Activated T-helper 1 cell treated with anti-CD3 and anti-CD28 coated beads, Interleukin-12 subunit alpha, Interleukin-12 subunit beta, Interleukin-2, Interleukin-4 antibody, amounts not matched to agents 30 ng/mL and 10 ng/mL and 1 ng/mL, durations not matched to agents 14 hours and 24 hours and 36 hours (primary cell): ENCODE measurements around the gene MCL1. TPM values are rescaled to one million over a fixed set of nuclear protein-coding genes. Genes with fewer than 3 reads are reported as not detected.
A peak's percentile ranks its signal among the peaks of the same experiment; 100 is the strongest.

ENCODE experiments used
- DNase-seq: peaks from one replicate; pipeline ENCODE4 v3.0.0; 2021; ENCODE audit warnings: low spot score
- H3K27ac Mint-ChIP-seq: one replicate; pipeline ENCODE4 v1.8.0; 2021; ENCODE audit warnings: mild to moderate bottlenecking, mixed read lengths
- H3K27me3 Mint-ChIP-seq: one replicate; pipeline ENCODE4 v1.8.0; 2022; ENCODE audit warnings: mild to moderate bottlenecking, moderate library complexity, mixed read lengths; ENCODE audit not compliant: insufficient read depth
- H3K36me3 Mint-ChIP-seq: one replicate; pipeline ENCODE4 v1.8.0; 2021; ENCODE audit warnings: low read depth, mixed read lengths
- H3K4me1 Mint-ChIP-seq: one replicate; pipeline ENCODE4 v1.8.0; 2021; ENCODE audit warnings: low read depth, mixed read lengths
- H3K4me3 Mint-ChIP-seq: one replicate; pipeline ENCODE4 v1.8.0; 2021; ENCODE audit warnings: mild to moderate bottlenecking, moderate library complexity, mixed read lengths
- H3K9me3 Mint-ChIP-seq: one replicate; pipeline ENCODE4 v1.8.0; 2021; ENCODE audit warnings: mixed read lengths
- intact Hi-C: fragments of 100-400 bp; cut with micrococcal nuclease; formaldehyde crosslinking; loops from one replicate; pipeline ENCODE4 v1.15.1; 2024
- total RNA-seq: library from RNA; stranded (reverse); gene quantifications from 2 replicates; pipeline ENCODE4 v1.2.3, GENCODE V29; 2022

The MCL1 gene
- total RNA-seq, 1 donor from 2014 or later: 311 TPM

DNA sequence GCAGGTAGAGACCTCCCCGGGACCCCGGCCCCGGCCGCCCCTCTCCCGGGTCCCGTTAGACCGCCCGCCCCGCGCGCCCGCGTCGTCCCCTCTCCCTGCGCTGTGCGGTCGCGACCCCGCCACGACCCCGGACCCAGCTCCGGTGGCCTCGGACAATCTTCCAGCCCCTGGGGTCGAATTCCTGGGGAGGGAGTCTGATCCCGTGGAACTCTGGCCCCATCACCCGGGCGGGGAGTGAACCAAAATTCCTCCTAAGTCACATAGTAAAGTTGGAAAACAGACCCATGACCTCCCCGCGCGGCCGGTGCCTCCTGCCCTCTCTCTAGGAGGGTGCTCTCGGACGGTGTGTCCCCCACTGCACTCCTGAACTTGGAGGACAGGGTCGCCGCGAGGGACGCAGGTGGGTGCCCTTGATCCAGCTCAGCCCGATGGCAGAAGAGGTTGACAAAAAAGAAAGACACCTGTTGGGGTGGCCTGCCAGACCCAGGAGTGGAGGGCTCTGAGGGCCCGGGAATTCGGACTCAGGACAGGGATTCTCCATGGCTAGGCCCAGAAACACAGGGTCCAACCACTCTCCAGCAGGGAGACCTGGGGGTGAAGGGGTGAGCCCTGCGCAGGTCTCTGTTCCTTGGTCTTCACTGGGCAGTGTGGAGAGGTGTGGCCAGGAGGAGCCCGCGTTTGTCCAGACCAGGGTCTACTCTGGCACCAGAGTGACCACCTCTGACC, 29.8 kb downstream of the MCL1 start:
- intact Hi-C loops: loop anchor here (2.0 kb wide), 1 partner anchor 35 kb away; the partner anchor contains the start of gene FALEC

DNA sequence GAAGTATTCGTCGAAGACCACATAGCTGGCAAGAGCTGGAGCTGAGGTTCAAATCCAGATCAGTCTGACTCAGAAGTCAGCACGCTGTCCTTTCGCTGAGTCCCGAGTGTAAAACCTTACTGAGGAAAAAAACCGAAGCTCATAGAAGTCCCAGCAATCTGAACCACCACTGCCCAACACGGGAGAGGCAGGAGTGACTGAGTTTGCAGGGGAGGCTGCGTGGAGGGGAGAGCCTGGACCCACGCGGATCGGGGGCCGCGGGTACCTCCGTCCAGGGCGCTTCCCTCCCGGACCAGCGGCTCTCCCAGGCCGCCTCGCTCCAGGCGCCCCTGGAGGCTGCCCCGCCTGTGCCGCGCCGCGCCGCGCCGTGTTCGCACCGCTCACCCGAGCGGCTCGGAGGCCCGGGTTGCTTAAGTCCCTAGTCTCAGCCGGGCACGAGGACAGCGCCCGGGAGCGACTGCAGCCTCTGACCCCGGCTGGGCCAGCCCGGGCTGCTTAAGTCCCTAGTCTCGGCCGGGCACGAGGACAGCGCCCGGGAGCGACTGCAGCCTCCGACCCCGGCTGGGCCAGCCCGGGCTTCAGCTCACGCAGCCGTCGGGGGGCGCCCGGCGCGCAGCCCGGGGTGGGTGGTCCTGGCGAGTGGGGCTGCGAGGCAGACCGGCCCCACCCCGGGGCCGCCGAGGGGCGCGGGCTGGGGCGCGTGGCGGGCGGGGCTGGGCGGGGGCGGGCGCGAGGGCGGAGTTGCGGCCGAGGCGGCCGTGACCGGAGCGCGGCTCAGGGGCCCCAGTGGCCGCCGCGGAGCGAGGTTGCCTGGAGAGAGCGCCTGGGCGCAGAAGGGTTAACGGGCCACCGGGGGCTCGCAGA, 30.5 kb downstream of the MCL1 start, which contains the start of gene ADAMTSL4:
ADAMTSL4 (plus strand) TSS at position 777 of the 864 bp plus-strand sequence. CDS start 2,881 bp downstream, outside the sequence.
- intact Hi-C loops: loop anchor here (2.0 kb wide), 1 partner anchor 34 kb away; the partner anchor contains the start of gene FALEC
- Mint-ChIP-seq H3K4me1 (peaks cover 34% of the 10 kb centered on the region), H3K27me3 (peaks cover 22% of the 10 kb centered on the region), H3K4me3 (peak within 1 kb of the TSS; percentile 86), H3K9me3 (no peaks in the 10 kb centered on the region), H3K27ac (peak within 1 kb of the TSS; percentile 74), H3K36me3 (peaks cover 3% of the 10 kb centered on the region)
- no peak for DNase-seq

More for the DNA sequence above, 29.8 kb downstream of the MCL1 start:
- peaks cover 20% of the 10 kb centered on the region for H3K27me3 Mint-ChIP-seq
- H3K27ac Mint-ChIP-seq: peak overlapping the region; percentile 62
- H3K9me3 Mint-ChIP-seq: no peaks in the 10 kb centered on the region
- DNase-seq: no peak
- peak overlapping the region; percentile 83 for H3K4me3 Mint-ChIP-seq
- peaks cover 34% of the 10 kb centered on the region for H3K4me1 Mint-ChIP-seq
- H3K36me3 Mint-ChIP-seq: peaks cover 3% of the 10 kb centered on the region

DNA sequence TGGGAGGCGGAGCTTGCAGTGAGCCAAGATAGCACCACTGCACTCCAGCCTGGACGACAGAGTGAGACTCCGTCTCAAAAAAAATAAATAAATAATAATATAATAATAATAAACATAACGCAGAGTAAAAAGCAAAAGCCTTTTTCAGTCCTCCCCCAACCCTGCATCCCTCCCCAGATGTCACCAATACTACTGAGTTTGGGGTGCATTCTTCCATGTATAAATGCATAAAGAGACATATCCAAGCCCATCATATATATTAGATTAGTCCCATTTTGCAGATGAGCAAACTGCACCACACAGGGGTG, 31.1 kb downstream of the MCL1 start:
- H3K4me1 Mint-ChIP-seq: peaks cover 34% of the 10 kb centered on the region
- H3K9me3 Mint-ChIP-seq: no peaks in the 10 kb centered on the region
- H3K4me3 Mint-ChIP-seq: peak overlapping the region; percentile 86
- H3K27ac Mint-ChIP-seq: peak overlapping the region; percentile 74
- H3K27me3 Mint-ChIP-seq: peaks cover 22% of the 10 kb centered on the region
- intact Hi-C loops: loop anchor here (2.0 kb wide), 1 partner anchor 33 kb away; the partner anchor contains the start of gene FALEC
- no peak for DNase-seq
- H3K36me3 Mint-ChIP-seq: peaks cover 3% of the 10 kb centered on the region

DNA sequence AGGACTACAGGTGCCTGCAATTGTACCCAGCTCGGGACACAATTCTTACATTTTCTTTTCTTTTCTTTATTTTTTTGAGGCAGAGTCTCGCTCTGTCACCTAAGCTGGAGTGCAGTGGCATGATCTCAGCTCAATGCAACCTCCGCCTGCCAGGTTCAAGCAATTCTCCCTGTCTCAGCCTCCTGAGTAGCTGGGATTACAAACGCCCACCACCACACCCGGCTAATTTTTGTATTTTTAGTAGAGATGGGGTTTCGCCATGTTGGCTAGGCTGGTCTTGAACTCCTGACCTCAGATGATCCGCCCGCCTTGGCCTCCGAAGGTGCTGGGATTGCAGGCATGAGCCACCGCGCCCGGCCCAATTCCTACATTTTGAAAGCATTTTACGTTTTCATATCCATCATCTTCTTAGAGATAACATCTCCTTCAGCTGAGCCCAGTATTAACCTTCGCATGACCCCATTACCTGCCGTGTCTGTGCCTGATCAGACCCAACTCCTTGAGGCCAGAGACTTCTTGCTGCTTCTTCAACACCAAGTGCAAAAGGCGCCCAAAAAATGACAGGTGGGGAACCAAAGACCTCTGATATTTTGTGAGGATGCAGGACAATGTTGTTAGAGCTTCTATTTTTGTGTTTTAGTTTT, 33.0 kb downstream of the MCL1 start:
- Mint-ChIP-seq H3K4me3 (no peak overlapping the region), H3K27me3 (peaks cover 22% of the 10 kb centered on the region), H3K4me1 (peaks cover 21% of the 10 kb centered on the region), H3K27ac (no peak overlapping the region), H3K36me3 (peaks cover 3% of the 10 kb centered on the region), H3K9me3 (no peaks in the 10 kb centered on the region)
- no peak for DNase-seq
- intact Hi-C loops: no loop called here

DNA sequence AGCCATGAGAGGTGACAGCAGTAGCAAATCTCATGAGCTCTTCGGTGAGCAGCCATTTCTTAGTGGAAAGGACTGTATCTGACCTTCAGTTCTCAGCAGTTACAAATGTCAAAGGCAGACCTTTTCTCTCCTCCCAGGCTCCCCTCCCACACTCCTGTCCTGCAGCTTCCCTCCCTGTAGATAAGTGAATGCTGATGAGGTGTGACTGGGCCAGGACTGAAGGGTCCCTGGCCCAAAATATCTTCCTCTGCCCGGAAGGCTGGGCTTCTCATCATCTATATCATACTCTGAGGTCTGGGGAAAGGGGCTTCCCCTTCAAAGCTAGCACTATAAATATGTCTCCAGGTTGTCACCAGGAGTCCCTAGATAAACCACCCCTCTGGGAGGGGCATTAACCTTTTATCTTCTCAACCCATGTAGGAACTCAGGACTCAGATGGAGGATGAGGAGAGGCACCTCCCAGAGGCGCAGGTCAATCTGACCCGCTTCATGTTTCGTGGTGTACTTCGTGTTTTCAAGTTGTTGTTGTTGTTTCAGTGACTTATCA, 33.9 kb downstream of the MCL1 start:
- peaks cover 19% of the 10 kb centered on the region for H3K27me3 Mint-ChIP-seq
- H3K4me3 Mint-ChIP-seq: no peak overlapping the region
- no peak overlapping the region for H3K27ac Mint-ChIP-seq
- H3K9me3 Mint-ChIP-seq: no peaks in the 10 kb centered on the region
- intact Hi-C loops: no loop called here
- no peaks in the 10 kb centered on the region for H3K36me3 Mint-ChIP-seq
- DNase-seq: no peak
- peaks cover 12% of the 10 kb centered on the region for H3K4me1 Mint-ChIP-seq

- H3K4me1 Mint-ChIP-seq: peaks cover 4% of the 10 kb centered on the region
- no peak overlapping the region for H3K27ac Mint-ChIP-seq
- H3K36me3 Mint-ChIP-seq: no peaks in the 10 kb centered on the region
- no peak overlapping the region for H3K4me3 Mint-ChIP-seq
- intact Hi-C loops: no loop called here
- no peak for DNase-seq
- peaks cover 14% of the 10 kb centered on the region for H3K27me3 Mint-ChIP-seq
- H3K9me3 Mint-ChIP-seq: no peaks in the 10 kb centered on the region
Measured at GRCh38 chr1:150544204-150544603, 35.2 kb downstream of the MCL1 start.

DNA sequence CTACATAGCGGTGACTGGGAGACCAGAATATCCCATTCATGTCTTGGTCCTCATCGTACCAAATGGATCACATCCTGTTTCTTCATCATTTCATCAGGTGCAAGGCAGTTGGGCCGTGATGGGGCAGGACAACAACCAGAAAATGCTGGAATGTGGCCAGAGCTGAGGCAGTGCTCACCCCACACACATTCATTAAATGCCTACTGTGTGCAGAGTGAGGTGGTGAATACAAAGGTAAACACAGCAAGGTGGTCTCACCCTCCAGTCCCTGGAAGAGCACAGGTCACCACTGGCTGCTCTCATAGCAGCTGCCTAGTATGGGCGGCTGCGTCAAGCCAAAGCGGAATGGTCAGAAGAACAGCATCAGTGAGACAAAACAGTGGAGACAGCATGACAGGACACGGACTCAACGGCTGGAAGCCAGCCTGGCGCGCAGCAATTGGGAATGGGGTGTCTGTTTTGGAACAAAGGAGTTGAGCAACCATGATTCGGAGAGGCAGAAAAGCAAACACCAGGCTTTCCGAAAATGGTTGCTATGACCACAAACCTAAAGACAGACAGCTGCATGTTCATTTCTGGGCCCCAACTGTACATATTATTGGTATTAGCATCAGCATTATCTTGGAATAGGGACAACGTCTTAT, 35.8 kb downstream of the MCL1 start:
- Mint-ChIP-seq H3K27ac (no peak overlapping the region), H3K4me3 (no peak overlapping the region), H3K9me3 (no peaks in the 10 kb centered on the region), H3K27me3 (peaks cover 14% of the 10 kb centered on the region), H3K36me3 (no peaks in the 10 kb centered on the region), H3K4me1 (peaks cover 4% of the 10 kb centered on the region)
- DNase-seq: no peak
- intact Hi-C loops: no loop called here

- no peak overlapping the region for H3K4me3 Mint-ChIP-seq
- no peaks in the 10 kb centered on the region for H3K9me3 Mint-ChIP-seq
- no peak overlapping the region for H3K27ac Mint-ChIP-seq
- H3K27me3 Mint-ChIP-seq: no peaks in the 10 kb centered on the region
- intact Hi-C loops: no loop called here
- H3K36me3 Mint-ChIP-seq: no peaks in the 10 kb centered on the region
- H3K4me1 Mint-ChIP-seq: no peaks in the 10 kb centered on the region
- no peak for DNase-seq
Measured at GRCh38 chr1:150537732-150538684, 41.4 kb downstream of the MCL1 start.

DNA sequence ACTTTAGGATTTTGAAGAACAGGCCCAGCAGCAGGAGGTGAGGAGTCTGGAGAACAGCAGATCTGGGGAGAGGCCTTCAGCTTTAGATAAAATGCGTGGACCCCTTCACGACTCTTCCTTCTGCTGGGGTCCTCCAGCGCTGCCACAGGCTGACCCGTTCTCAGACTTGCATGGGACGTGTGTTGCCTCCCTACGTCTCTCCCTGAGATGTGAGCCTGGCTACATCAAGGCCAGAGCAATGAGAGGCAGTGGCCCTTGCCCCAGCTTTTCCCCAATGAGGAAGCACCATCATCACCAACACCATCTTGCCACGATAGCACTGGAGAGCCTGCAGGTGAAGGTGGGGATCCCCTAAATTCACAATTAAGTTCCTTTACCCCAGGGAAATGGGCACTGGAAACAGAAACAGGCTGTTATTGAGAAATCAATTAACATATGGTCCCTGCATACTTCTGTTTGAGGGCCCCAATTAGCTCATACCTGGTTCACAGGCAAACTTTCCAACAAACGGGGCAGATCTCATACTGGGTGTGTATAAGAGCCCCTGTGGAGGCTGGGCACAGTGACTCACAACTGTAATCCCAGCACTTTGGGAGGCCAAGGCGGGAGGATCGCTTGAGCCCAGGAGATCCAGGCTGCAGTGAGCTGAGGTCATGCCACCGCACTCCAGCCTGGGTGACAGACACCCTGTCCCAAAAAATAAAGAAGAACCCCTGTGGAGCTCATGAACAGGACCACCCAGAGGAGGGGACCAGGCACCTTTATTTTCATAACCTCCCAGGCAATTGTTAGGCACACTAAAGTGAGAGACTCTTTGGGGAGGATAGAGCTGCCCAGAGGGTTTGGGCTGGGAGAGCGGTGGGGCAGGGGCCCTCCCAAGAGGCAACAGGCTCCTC, 42.3 kb downstream of the MCL1 start:
- H3K27me3 Mint-ChIP-seq: no peaks in the 10 kb centered on the region
- no peaks in the 10 kb centered on the region for H3K9me3 Mint-ChIP-seq
- DNase-seq: no peak
- H3K4me3 Mint-ChIP-seq: no peak overlapping the region
- H3K4me1 Mint-ChIP-seq: no peaks in the 10 kb centered on the region
- no peaks in the 10 kb centered on the region for H3K36me3 Mint-ChIP-seq
- no peak overlapping the region for H3K27ac Mint-ChIP-seq
- intact Hi-C loops: no loop called here

- no peak for DNase-seq
- Mint-ChIP-seq H3K4me1 (peaks cover 3% of the 10 kb centered on the region), H3K4me3 (no peak overlapping the region), H3K27ac (no peak overlapping the region), H3K27me3 (no peaks in the 10 kb centered on the region), H3K9me3 (no peaks in the 10 kb centered on the region), H3K36me3 (no peaks in the 10 kb centered on the region)
- intact Hi-C loops: no loop called here
Measured at GRCh38 chr1:150535511-150536287, 43.7 kb downstream of the MCL1 start.
